Liver (tissue), 2 donors: Measurements from ENCODE around the gene SLC12A5.

Source experiments
- CTCF ChIP-seq: fragments of 150-350 bp; IDR thresholded peaks from 2 replicates; pipeline ENCODE4 v1.5.1; 2017; ENCODE audit warnings: improper control_type of control experiment, low read depth, low read length; ENCODE audit not compliant: missing input control
- TF ChIP-seq, protein P1 (sequence below): IDR thresholded peaks from 2 replicates; pipeline ENCODE4 v1.6.1; 2016; ENCODE audit warnings: antibody characterized with exemption
- donor health status: healthy.

GRCh38 chr20:46051556-46052308 lies 22.7 kb downstream of the SLC12A5 start:
- TF ChIP-seq, protein P1, sequence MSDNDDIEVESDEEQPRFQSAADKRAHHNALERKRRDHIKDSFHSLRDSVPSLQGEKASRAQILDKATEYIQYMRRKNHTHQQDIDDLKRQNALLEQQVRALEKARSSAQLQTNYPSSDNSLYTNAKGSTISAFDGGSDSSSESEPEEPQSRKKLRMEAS = no peak
- no peak for TF ChIP-seq CTCF
